HEK293 (cell line): ENCODE data around the gene DCST2.

Experiments used
- BCL11B ChIP-seq: fragments of 450-650 bp; formaldehyde crosslinking; IDR thresholded peaks from 2 replicates; pipeline ENCODE4 v1.5.1; 2016; ENCODE audit warnings: low read depth, missing biosample characterization, missing genetic modification characterization
- FEZF1 ChIP-seq: fragments of 450-650 bp; formaldehyde crosslinking; IDR thresholded peaks from 2 replicates; pipeline ENCODE4 v1.5.1; 2016; ENCODE audit warnings: missing biosample characterization, missing genetic modification characterization
- GLIS1 ChIP-seq: fragments of 450-650 bp; formaldehyde crosslinking; IDR thresholded peaks from 2 replicates; pipeline ENCODE4 v1.5.1; 2016; ENCODE audit warnings: missing biosample characterization, missing genetic modification characterization
- INSM2 ChIP-seq: fragments of 450-650 bp; formaldehyde crosslinking; IDR thresholded peaks from 2 replicates; pipeline ENCODE4 v1.5.1; 2016; ENCODE audit warnings: missing biosample characterization, missing genetic modification characterization
- SP3 ChIP-seq: fragments of 450-650 bp; formaldehyde crosslinking; IDR thresholded peaks from 2 replicates; pipeline ENCODE4 v1.5.1; 2016; ENCODE audit warnings: missing biosample characterization, missing genetic modification characterization
- WT1 ChIP-seq: fragments of 450-650 bp; formaldehyde crosslinking; IDR thresholded peaks from 2 replicates; pipeline ENCODE4 v1.5.1; 2016; ENCODE audit warnings: missing biosample characterization, missing genetic modification characterization
- ZBTB6 ChIP-seq: fragments of 450-650 bp; formaldehyde crosslinking; IDR thresholded peaks from 2 replicates; pipeline ENCODE4 v1.5.1; 2017; ENCODE audit warnings: missing biosample characterization, missing genetic modification characterization
- ZFP37 ChIP-seq: fragments of 450-650 bp; formaldehyde crosslinking; IDR thresholded peaks from 2 replicates; pipeline ENCODE4 v1.5.1; 2016; ENCODE audit warnings: missing biosample characterization, missing genetic modification characterization
- ZNF10 ChIP-seq: fragments of 450-650 bp; formaldehyde crosslinking; IDR thresholded peaks from 2 replicates; pipeline ENCODE4 v1.5.1; 2017; ENCODE audit warnings: missing biosample characterization, missing genetic modification characterization
- ZNF140 ChIP-seq: fragments of 450-650 bp; formaldehyde crosslinking; IDR thresholded peaks from 2 replicates; pipeline ENCODE4 v1.5.1; 2016; ENCODE audit warnings: missing biosample characterization, missing genetic modification characterization
- ZNF248 ChIP-seq: fragments of 450-650 bp; formaldehyde crosslinking; IDR thresholded peaks from 2 replicates; pipeline ENCODE4 v1.5.1; 2017; ENCODE audit warnings: missing biosample characterization, missing genetic modification characterization
- ZNF266 ChIP-seq: fragments of 450-650 bp; formaldehyde crosslinking; IDR thresholded peaks from 2 replicates; pipeline ENCODE4 v1.5.1; 2016; ENCODE audit warnings: missing biosample characterization, missing genetic modification characterization, low read depth
- ZNF280C ChIP-seq: fragments of 450-650 bp; formaldehyde crosslinking; IDR thresholded peaks from 2 replicates; pipeline ENCODE4 v1.5.1; 2016; ENCODE audit warnings: missing biosample characterization, missing genetic modification characterization
- ZNF292 ChIP-seq: fragments of 450-650 bp; formaldehyde crosslinking; IDR thresholded peaks from 2 replicates; pipeline ENCODE4 v1.5.1; 2016; ENCODE audit warnings: low read depth, missing biosample characterization, missing genetic modification characterization, borderline replicate concordance
- ZNF341 ChIP-seq: fragments of 450-650 bp; formaldehyde crosslinking; IDR thresholded peaks from 2 replicates; pipeline ENCODE4; 2016; ENCODE audit warnings: low read depth, missing biosample characterization, missing genetic modification characterization
- ZNF362 ChIP-seq: fragments of 450-650 bp; formaldehyde crosslinking; IDR thresholded peaks from 2 replicates; pipeline ENCODE4 v1.5.1; 2016; ENCODE audit warnings: missing biosample characterization, missing genetic modification characterization
- ZNF404 ChIP-seq: fragments of 450-650 bp; formaldehyde crosslinking; IDR thresholded peaks from 2 replicates; pipeline ENCODE4 v1.5.1; 2017; ENCODE audit warnings: missing biosample characterization, missing genetic modification characterization
- ZNF549 ChIP-seq: fragments of 450-650 bp; IDR thresholded peaks from 2 replicates; pipeline ENCODE4 v1.5.1; 2018; ENCODE audit warnings: missing biosample characterization, missing genetic modification characterization, mild to moderate bottlenecking, inconsistent platforms, moderate library complexity
- ZNF558 ChIP-seq: fragments of 450-650 bp; formaldehyde crosslinking; IDR thresholded peaks from 2 replicates; pipeline ENCODE4 v1.5.1; 2016; ENCODE audit warnings: missing biosample characterization, missing genetic modification characterization
- ZNF610 ChIP-seq: fragments of 450-650 bp; formaldehyde crosslinking; IDR thresholded peaks from 2 replicates; pipeline ENCODE4 v1.5.1; 2016; ENCODE audit warnings: missing biosample characterization, missing genetic modification characterization, borderline replicate concordance
- ZNF658 ChIP-seq: fragments of 450-650 bp; formaldehyde crosslinking; IDR thresholded peaks from 2 replicates; pipeline ENCODE4; 2016; ENCODE audit warnings: missing biosample characterization, missing genetic modification characterization
- ZNF670 ChIP-seq: fragments of 450-650 bp; formaldehyde crosslinking; IDR thresholded peaks from 2 replicates; pipeline ENCODE4 v1.5.1; 2016; ENCODE audit warnings: missing biosample characterization, missing genetic modification characterization, low read depth
- ZNF768 ChIP-seq: fragments of 450-650 bp; formaldehyde crosslinking; IDR thresholded peaks from 2 replicates; pipeline ENCODE4 v1.5.1; 2018; ENCODE audit warnings: missing biosample characterization, mild to moderate bottlenecking, missing genetic modification characterization
- ZSCAN18 ChIP-seq: fragments of 450-650 bp; formaldehyde crosslinking; IDR thresholded peaks from 2 replicates; pipeline ENCODE4 v1.5.1; 2016; ENCODE audit warnings: missing biosample characterization, missing genetic modification characterization
- TF ChIP-seq, protein P1 (sequence below): fragments of 450-650 bp; IDR thresholded peaks from 2 replicates; pipeline ENCODE4 v1.5.1; 2018; ENCODE audit warnings: missing biosample characterization, missing genetic modification characterization
- TF ChIP-seq, protein P2 (sequence below): fragments of 450-650 bp; formaldehyde crosslinking; IDR thresholded peaks from 2 replicates; pipeline ENCODE4 v1.5.1; 2016; ENCODE audit warnings: missing biosample characterization, missing genetic modification characterization
- TF ChIP-seq, protein P3 (sequence below): fragments of 450-650 bp; formaldehyde crosslinking; IDR thresholded peaks from 2 replicates; pipeline ENCODE4 v1.5.1; 2016; ENCODE audit warnings: missing biosample characterization, missing genetic modification characterization

DCST2 gene

GRCh38 chr1:154982897-154983648 is 50.5 kb downstream of the DCST2 start, which contains the start of gene FLAD1 (continued):
- TF ChIP-seq ZNF362 (tag by site-specific recombination) (no peak), ZNF558 (tag by site-specific recombination) (no peak), ZNF10 (tag by site-specific recombination) (peak; percentile 96), SP3 (peak; percentile 97), ZNF658 (tag by site-specific recombination) (no peak), FEZF1 (no peak), ZNF768 (no peak), GLIS1 (tag by site-specific recombination) (peak; percentile 14; the same call in 1 of the 2 replicates), ZNF292 (no peak), WT1 (tag by site-specific recombination) (no peak), INSM2 (tag by site-specific recombination) (no peak; the same call in 1 of the 2 replicates), ZNF341 (tag by site-specific recombination) (no peak), ZNF280C (no peak), ZFP37 (tag by site-specific recombination) (no peak), ZNF404 (tag by site-specific recombination) (no peak), BCL11B (no peak), ZNF670 (tag by site-specific recombination) (no peak), ZNF248 (tag by site-specific recombination) (no peak), ZNF140 (tag by site-specific recombination) (no peak), ZNF610 (no peak), ZNF549 (tag by site-specific recombination) (no peak), ZSCAN18 (tag by site-specific recombination) (no peak), ZNF266 (no peak), ZBTB6 (tag by site-specific recombination) (no peak)
- TF ChIP-seq, protein P1, sequence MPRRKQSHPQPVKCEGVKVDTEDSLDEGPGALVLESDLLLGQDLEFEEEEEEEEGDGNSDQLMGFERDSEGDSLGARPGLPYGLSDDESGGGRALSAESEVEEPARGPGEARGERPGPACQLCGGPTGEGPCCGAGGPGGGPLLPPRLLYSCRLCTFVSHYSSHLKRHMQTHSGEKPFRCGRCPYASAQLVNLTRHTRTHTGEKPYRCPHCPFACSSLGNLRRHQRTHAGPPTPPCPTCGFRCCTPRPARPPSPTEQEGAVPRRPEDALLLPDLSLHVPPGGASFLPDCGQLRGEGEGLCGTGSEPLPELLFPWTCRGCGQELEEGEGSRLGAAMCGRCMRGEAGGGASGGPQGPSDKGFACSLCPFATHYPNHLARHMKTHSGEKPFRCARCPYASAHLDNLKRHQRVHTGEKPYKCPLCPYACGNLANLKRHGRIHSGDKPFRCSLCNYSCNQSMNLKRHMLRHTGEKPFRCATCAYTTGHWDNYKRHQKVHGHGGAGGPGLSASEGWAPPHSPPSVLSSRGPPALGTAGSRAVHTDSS = no peak
- TF ChIP-seq, protein P2, sequence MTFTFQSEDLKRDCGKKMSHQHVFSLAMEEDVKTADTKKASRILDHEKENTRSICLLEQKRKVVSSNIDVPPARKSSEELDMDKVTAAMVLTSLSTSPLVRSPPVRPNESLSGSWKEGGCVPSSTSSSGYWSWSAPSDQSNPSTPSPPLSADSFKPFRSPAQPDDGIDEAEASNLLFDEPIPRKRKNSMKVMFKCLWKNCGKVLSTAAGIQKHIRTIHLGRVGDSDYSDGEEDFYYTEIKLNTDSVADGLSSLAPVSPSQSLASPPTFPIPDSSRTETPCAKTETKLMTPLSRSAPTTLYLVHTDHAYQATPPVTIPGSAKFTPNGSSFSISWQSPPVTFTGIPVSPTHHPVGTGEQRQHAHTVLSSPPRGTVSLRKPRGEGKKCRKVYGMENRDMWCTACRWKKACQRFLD = no peak
- TF ChIP-seq, protein P3, sequence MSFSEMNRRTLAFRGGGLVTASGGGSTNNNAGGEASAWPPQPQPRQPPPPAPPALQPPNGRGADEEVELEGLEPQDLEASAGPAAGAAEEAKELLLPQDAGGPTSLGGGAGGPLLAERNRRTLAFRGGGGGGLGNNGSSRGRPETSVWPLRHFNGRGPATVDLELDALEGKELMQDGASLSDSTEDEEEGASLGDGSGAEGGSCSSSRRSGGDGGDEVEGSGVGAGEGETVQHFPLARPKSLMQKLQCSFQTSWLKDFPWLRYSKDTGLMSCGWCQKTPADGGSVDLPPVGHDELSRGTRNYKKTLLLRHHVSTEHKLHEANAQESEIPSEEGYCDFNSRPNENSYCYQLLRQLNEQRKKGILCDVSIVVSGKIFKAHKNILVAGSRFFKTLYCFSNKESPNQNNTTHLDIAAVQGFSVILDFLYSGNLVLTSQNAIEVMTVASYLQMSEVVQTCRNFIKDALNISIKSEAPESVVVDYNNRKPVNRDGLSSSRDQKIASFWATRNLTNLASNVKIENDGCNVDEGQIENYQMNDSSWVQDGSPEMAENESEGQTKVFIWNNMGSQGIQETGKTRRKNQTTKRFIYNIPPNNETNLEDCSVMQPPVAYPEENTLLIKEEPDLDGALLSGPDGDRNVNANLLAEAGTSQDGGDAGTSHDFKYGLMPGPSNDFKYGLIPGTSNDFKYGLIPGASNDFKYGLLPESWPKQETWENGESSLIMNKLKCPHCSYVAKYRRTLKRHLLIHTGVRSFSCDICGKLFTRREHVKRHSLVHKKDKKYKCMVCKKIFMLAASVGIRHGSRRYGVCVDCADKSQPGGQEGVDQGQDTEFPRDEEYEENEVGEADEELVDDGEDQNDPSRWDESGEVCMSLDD = no peak; the same call in 1 of the 2 replicates
